ENCODE data around the gene BMAL1.

GRCh38 chr11:13260201-13260962, 17.2 kb upstream of the BMAL1 start:
- TF ChIP-seq, protein P1, sequence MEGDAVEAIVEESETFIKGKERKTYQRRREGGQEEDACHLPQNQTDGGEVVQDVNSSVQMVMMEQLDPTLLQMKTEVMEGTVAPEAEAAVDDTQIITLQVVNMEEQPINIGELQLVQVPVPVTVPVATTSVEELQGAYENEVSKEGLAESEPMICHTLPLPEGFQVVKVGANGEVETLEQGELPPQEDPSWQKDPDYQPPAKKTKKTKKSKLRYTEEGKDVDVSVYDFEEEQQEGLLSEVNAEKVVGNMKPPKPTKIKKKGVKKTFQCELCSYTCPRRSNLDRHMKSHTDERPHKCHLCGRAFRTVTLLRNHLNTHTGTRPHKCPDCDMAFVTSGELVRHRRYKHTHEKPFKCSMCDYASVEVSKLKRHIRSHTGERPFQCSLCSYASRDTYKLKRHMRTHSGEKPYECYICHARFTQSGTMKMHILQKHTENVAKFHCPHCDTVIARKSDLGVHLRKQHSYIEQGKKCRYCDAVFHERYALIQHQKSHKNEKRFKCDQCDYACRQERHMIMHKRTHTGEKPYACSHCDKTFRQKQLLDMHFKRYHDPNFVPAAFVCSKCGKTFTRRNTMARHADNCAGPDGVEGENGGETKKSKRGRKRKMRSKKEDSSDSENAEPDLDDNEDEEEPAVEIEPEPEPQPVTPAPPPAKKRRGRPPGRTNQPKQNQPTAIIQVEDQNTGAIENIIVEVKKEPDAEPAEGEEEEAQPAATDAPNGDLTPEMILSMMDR (conservative IDR thresholded peaks at IDR 0.05 in 1 of 2, IDR thresholded peaks at IDR 0.05 in 1 of 2; ENCODE audit: low read depth in 1 of 2, low read length in 2 of 2), result no peak
- no peak for TF ChIP-seq EZH2 (IDR thresholded peaks at IDR 0.05; ENCODE audit: low read length, missing control alignments)

Measured in fibroblast of lung (primary cell).